Frontal cortex (tissue), 4 donors: ENCODE results near the gene UBE3C. TPM values are rescaled to one million over a fixed set of nuclear protein-coding genes. Genes with fewer than 3 reads are reported as not detected.

ENCODE experiments used
- DNase-seq, 2 donors: peaks; one replicate each; pipeline ENCODE4 v3.0.0; 2012; ENCODE audit warnings: low spot score in 2 of 2
- FAIRE-seq: peaks from 2 replicates; lab custom pipeline; 2012; peaks lifted over from hg19 to GRCh38; lab: Jason Lieb, UNC
- total RNA-seq: library from RNA; depleted of rRNA; stranded (reverse); fragments of >200 nt; gene quantifications from one replicate; pipeline ENCODE4 v1.2.3, GENCODE V29; 2014
- donor health status: control.
- donor health status: control.
- donor health status: control.

The UBE3C gene
- total RNA-seq, 1 donor from 2014 or later = 87.6 TPM

DNA sequence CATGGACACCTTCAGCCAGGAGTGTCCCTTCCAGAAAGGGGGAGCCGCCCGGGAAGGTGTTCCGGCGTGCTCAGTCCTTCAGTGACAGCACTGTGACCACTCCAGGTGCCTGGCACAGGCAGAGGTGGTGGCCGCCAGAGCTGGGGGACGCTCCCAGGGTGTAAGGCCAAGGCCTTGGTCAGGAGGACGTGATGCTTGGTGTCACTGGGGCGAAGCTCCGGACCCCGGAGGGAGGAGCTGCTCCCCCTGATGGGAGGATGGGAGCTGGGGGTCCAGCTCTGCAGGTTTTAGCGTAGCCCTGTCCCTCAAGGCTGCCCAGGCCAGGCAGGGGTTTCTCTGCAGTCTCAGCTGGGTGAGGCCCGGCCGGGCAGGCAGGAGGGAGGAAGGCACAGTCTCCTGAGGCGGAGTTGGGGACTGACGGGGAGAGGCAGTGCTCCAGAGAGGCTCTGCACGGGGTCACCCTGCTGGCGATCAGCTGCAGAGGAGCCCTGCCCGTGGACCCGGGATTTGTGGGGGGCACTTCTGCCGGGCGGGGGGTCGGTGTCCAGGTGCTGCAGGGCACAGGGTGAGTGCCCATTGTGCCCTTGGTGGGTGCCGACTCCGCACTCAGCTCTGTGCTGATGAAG lies 141.6 kb downstream of the UBE3C start:
- no peak for DNase-seq
- FAIRE-seq = no peak

DNA sequence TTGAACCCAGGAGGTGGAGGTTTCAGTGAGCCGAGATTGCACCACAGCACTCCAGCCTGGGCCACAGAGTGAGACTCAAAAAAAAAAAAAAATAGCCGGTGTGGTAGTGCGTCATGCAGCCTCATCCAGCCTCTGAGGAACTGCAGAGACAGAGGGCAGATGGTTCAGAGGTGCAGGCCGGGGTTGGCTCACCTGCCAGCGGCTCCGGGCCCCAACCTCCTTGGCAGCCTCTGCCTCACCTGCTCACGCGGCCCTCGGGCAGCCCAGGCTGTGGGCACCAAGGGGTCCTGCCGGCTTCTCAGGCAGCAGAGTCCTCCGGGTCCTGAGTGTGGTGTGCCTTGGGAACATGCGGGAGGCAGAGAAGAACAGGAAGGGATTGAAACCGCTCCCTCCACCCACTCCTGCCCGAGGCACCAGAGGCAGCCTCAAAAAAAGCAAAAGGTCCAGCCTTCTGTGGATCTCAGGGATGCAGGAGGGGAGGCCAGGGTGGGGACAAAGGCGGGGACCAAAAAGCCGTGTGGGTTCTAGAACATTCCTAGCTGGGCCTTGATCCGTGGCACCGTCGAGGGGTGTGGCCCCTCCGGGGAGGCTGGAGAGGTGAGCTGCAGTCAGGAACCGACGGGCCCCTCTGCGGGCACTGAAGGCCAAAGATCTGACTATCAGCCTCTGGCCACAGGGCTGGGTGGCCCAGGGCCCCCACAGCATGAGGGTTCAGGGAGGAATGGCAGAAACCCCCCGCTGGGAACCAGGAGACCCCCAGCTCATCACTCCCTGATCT lies 142.7 kb downstream of the UBE3C start:
- no peak for FAIRE-seq
- no peak for DNase-seq

DNA sequence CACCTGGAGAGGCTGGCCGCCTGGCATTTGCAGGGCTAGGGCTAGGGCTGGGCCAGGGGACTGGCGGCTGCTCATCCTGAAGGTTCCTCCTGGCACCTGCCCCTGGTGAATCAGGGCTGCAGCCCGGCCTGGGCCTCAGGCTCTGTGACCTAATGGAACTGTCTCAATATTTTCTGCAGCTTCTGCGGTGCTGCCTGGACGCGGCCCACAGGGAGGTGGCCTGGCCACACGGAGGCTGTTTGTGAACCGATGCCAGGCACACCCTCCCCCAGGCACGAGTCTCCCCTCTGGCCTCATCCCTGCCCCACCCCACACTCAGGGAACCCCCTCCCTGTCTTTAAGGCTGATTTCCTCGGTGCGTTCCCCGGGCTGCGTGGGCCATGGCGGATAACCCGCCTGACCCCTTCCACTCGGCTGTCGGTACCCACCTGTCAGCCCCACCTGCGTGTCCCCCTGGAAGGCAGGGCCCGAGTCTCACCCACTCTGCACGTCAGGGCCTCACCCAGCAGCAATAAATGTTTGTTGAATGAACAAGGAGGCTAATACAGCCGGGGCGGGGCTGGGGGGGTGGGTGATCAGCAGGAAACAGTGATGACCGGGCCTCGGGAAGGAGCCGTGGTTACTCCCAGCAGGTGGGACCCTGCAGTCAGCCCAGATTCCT lies 143.5 kb downstream of the UBE3C start:
- DNase-seq (no peak), FAIRE-seq (no peak)

DNA sequence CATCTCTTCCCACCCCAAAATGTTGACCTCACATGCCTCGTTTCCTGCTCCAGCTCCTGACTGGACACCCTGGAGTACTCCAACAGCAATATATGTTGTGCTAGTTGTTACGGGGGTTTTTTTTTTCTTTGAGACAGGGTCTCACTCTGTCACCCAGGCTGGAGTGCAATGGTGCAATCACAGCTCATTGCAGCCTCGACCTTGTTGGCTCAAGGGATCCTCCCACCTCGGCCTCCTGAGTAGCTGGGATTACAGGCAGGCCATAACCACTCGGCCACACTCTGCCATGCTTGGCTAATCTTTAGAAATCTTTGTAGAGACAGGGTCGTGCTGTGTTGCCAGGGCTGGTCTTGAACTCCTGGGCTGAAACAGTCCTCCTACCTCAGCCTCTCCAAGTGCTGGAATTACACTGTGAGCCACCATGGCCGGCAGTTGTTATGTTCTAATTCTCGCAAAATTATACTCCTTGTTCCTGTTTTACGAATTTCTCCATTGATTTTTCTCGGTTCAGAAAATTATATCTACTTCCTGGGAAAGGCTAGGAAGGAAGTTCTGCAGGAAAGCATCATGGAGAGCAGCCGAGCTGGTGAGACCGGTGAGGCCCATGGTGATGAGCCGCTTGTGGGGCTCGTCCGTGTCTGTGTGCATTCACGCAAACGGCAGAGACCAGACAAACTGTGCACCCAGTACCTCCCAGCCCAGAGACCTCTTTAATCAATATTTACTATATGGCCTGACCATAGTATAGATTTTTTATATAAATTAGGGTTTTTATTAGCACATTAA lies 145.7 kb downstream of the UBE3C start:
- no peak for FAIRE-seq

DNA sequence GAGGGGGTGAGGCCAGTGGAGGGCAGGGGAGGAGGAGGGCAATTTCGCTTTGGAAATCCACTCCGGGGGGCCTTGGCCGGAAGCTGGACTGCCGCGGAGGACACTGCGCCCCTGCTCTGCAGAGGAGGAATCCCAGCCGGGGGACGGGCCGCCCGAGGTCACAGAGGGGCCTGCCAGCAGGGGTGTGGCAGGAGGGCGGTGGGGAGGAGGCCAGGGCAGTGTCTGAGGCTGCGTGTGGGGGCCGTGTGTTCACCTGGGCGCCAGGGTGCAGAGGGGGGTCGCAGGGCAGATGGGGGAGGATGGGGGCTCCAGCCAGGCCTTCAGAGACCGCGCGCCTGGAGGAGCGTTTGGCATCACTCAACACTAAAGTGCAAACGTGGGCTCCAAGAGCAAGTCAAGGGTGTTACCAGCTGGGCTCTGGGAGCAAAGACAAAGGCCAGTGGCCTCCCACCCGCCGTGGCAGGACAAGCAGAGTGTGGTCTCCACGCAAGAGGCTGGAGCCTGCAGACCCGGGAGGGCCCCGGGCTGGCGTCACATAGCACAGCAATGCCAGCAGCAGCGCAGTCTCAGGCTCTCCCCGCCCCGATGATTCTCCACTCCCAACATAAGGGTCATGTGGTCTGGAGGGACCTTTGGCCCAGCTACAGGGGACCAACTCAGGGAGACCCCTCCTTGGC lies 152.8 kb downstream of the UBE3C start:
- no peak for DNase-seq
- no peak for FAIRE-seq

More for the DNA sequence above, 145.7 kb downstream of the UBE3C start:
- DNase-seq = no peak

DNA sequence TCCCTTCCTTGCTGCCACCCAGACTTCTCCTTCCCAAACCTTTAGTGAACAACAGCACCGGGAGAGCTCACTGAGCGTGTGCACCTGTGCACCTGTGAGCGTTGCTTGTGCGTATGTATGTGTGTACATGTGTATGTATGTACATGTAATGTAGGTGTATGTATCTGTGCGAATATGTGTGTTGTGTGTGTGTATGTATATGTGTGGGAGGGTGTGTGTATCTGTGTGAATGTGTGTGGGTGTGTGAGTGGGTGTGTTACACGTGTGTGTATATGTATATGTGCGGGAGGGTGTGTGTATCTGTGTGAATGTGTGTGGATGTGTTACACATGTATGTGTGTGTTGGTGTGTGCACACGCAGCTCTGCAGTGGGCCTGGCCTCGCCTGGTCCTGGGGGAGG lies 153.5 kb downstream of the UBE3C start:
- DNase-seq = no peak
- no peak for FAIRE-seq

DNA sequence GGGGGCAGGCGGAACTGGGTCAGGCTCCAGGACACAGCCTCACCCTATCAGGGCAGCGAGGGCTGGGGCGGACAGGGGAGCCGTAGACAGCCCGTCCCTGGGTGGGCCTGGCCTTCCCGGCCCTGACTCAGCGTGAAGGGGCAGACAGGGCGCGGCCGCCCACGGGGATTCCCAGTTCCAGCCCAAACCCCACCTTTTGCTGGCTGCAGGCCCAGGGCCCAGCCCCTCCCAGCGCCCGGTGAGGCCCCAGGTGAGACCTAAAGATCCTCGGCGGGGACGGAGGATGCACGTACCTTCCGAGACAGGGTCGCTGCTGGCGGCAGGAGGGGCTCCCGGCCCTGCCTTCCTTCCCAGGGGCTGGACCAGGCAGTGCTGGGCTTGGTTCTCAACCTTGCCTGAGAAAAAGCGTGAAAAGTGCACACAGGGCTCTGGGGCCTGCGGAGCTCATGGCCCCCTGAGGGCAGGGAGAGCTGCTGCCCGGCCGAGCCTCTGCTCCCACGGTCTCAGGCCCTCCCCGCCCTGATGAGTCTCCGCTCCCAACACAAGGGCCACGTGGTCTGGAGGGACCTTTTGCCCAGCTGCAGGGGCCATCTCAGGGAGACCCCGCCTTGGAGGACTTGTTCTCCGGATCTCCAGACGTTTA lies 154.2 kb downstream of the UBE3C start:
- no peak for DNase-seq
- no peak for FAIRE-seq

DNA sequence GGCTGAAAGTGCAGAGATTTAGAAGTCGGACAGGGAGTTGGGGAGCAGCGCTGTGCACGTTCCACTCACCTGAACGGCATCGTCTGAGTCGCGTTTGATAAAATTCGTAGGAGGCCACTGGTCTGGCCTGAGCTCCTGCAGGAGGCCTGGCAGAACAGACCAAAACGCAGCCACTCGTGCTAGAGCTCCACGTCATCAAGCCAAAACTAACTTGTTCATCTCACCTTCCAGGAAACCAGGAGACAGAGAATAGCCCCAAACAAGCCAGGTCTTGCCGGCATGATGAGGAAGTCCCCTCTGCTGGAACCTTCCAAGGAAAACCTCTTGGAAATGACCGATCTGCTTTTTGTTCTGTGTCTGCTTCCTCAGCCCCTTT lies 154.7 kb downstream of the UBE3C start:
- no peak for FAIRE-seq
- DNase-seq = no peak

DNA sequence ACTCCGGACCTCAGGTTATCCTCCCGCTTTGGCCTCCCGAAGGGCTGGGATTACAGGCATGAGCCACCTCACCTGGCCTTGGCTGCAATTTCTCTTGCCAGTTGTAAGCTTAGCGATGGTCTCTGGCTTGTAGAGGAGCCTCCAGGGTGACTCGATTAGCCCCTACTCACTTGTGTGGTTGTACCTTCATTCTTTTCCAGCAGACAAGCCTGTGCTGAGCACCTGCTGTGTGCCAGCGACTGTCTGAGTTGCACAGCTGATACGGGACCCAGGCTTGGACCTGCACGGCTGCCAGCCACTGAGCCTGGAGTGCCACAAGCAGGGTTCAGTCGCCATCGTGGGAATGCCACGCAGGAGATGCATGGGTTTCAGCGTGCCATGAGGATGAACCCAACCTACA lies 156.0 kb downstream of the UBE3C start:
- FAIRE-seq = no peak
- DNase-seq = no peak

DNA sequence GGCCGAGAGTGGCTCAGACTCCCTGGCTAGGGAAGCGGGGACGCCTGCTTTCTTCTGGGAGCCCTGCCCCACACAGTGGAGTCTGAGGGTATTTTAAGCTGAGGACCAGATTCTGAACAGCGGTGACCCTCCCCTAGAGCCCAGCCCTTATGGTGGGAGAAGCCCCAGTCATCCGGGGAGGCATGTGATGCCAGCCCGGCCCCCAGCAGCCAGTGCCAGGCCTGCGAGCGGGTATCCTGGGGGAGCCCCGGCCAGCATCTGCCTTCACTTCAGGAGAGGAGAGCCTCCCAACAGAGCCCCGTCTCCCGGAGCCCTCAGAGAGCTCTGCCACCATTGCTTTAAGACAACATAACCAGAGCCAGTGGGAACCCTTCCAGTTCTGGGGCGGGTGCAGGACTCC lies 156.6 kb downstream of the UBE3C start:
- FAIRE-seq = no peak
- DNase-seq = no peak

DNA sequence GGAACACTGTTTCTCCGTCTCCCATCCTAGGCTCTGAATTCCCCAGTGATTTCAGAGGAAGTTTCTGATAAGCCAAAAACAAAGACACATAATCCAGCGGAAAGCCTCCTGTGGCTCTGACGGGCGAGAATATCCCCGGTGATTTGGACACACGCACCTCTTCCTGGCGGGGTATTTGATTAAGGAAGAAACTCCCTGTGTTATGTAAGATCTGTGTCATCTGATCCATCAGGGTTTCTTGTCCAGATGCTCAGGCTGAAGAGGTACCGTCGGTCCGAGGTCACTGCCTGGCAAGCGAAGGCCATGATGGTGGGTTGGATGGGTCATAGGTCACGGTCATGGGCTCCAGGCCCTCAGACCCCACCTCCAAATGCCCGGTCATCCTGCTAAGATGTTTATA lies 158.5 kb downstream of the UBE3C start:
- DNase-seq (no peak), FAIRE-seq (no peak)

DNA sequence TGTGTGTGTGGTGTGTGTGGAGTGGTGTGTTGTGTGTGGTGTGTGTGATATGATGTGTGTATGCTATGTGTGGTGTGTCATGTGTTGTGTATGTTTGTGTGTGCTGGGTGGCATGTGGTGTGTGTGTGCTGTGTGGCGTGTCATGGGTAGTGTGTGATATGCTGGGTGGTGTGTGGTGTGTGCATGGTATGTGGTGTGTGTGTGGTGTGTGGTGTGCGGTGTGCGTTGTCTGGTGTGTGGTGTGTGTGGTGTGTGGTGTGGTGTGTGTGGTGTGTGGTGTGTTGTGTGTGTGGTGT lies 160.5 kb downstream of the UBE3C start:
- FAIRE-seq = no peak

DNA sequence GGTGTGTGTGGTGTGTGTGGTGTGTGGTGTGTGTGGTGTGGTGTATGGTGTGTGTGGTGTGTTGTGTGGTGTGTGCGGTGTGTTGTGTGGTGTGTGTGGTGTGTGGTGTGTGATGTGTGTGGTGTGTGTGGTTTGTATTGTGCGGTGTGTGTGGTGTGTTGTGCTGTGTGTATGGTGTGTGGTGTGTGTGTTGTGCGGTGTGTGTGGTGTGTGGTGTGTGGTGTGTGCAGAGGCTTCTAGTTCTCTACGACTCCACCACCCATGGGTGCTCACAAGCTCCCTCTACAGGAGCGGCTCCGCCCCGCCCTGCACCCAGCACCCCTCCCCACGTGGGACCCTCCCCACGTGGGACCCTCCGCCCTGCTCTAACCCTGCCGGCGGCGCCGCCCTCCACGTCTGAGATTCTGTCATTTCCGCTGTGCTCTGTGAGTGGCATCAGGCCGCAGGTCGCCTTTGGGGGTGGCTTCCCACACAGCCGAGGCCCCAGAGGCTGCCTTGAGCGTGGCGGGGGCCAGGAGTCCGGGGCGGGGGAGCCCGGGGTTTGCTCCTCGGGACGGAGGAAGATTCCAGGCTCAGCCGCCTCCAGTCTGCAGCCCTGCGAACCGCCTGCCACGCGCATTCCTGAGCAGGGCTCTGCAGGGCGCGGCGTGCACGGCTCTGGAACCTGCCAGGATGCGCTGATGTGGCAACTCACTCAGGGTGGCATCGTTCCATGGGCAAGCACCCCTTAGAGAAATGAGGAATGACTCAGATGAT lies 161.1 kb downstream of the UBE3C start:
- DNase-seq (no peak), FAIRE-seq (no peak)

More for the DNA sequence above, 160.5 kb downstream of the UBE3C start:
- DNase-seq = no peak

DNA sequence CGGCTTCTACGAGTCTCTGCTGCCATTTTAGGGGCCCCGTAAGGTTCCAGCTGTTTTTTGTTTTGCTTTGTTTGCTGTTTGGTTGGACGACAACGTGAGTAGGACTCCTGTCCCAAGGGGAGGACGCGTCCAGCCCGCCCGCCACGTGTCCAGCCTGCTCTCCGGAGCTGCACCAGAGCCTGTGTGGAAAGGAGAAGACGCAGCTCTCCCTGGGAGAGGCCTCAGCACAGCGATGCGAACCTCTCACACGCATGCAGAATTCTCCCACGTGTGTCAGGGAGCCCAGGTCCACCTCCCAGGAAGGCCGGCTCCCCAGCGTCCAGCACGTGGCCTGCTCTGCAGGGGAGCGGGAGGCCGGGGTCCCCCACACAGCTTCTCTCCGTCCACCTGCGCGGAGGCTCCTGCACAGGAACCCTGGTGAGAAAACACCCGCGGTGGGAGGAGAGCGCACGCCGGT lies 161.7 kb downstream of the UBE3C start:
- DNase-seq = no peak

DNA sequence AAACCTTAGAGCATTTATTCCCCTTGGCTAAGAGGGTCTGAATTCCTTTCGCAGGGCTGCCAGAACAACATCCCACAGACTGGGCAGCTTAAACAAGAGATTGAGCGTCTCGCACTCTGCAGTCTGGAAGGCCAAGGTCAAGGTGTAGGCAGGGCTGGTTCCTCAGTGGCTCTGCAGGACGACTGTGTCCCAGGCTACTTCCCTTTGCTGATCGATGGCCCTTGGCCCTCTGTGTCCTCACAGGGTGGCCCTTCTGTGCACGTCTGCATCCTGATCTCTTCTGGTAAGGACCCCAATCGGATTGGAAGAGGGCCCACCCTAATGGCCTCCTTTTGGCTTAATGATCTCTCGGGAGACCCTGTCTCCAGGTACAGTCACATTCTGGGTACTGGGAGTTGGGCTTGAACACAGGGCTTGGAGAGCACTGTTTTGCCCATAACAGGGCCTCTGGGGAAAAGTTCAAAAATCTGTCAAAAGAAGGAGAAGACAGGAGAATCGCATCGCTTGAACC lies 162.9 kb downstream of the UBE3C start:
- DNase-seq = no peak
- FAIRE-seq = no peak

More for the DNA sequence above, 161.7 kb downstream of the UBE3C start:
- no peak for FAIRE-seq

DNA sequence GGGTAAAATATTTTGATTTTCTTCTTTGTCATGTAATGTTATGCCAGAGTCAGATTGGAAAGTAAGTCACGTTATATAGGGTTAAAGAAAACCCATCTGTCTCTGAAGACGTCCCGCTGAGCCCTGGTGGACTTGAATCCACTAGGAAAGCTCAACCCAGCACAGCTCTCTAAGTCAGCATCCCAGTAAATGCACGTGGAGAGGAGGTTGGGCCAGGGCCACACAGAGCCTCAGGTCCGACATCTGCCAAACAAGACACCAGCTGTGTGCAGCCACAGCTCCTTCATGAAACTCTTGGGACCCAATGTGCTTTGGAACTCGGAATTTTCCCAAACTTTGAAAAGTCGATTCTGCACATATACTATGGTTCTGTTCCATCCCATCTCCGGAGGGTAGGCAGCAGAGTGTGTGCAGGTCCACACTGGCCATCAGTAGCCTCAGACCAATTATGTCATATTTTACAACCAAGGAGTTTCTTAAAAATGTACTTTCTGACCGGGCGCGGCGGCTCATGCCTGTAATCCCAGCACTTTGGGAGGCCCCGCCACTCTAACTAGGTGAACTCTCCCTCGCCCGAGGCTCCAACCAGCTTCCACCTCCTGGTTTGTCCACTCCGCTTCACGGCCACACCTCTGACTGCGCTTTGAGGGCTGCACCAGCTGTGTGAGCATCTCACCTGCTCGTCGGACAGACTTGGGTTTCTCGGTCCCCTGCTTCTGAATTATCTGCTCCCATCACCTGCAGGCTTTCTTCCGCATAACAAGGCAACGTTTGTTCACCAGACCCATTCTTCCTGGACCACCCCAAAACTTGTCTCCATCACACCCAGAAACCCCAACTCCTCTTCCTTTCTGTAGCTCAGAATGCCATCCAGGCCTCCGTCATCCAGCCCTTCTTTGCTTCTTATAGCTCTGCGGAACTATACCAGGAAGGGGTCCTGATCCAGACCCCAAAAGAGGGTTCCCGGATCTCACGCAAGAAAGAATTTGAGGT lies 168.4 kb downstream of the UBE3C start:
- DNase-seq (no peak), FAIRE-seq (no peak)

DNA sequence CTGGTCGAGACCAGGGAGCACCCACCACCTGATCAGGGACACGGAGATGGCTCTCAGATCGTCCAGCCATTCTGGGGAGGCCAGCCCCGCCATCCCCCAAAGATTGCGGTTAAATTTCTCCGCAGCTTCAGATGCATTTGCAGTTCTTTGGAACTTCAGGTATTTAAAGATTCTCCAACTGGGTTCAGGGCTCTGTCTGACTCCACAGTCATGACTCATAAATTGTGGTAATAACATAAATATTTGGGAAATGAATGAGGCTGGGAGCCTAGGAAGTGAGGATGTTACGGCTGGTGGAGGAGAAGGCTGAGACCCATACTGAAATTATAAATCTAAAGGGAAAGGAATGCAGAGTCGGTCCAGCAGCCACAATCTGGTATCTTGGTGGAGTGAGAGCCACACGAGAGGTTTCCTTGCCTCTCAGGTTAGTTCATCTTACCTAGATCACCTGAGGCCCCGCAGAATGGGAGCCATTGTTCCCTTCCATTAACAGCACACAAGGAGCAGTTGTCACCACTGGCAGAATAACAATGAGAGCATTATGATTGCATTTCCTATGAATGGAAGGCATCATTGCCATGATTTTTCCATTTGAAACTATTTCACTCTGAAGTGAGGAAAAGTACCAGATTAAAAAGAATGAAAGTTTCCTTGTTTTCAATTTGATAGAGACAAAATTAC lies 171.4 kb downstream of the UBE3C start:
- no peak for FAIRE-seq
- DNase-seq = peak in 1 of 2 donors; percentile 64
